PFSK-1 (cell line): ENCODE measurements around the gene TMEM245.

Source experiments
- FOXP2 ChIP-seq: optimal IDR thresholded peaks from 2 replicates; pipeline ENCODE3; 2011; ENCODE audit warnings: borderline replicate concordance, control low read depth, inconsistent platforms; ENCODE audit not compliant: insufficient read depth; ENCODE audit errors: extremely low read length, extremely low read depth
- POLR2AphosphoS5 ChIP-seq: IDR thresholded peaks from 2 replicates; pipeline ENCODE4 v1.6.1; 2012; ENCODE audit warnings: low read depth, mild to moderate bottlenecking, control low read depth, low read length, moderate library complexity
- REST ChIP-seq, 2 experiments: IDR thresholded peaks; 2 replicates each; pipeline versions ENCODE4 v1.6.1 to v1.8.0; 2011 to 2012; ENCODE audit warnings: low read depth in 2 of 2, low read length in 2 of 2, control low read depth in 1 of 2, inconsistent platforms in 1 of 2, mild to moderate bottlenecking in 1 of 2, moderate library complexity in 1 of 2; ENCODE audit not compliant: insufficient read depth in 1 of 2
- SIN3A ChIP-seq: IDR thresholded peaks from 2 replicates; pipeline ENCODE4 v1.6.1; 2012; ENCODE audit warnings: mild to moderate bottlenecking, low read length, moderate library complexity, borderline replicate concordance; ENCODE audit not compliant: insufficient read depth
- TAF1 ChIP-seq: IDR thresholded peaks from 2 replicates; pipeline ENCODE4 v1.6.1; 2012; ENCODE audit warnings: low read length, control low read depth, borderline replicate concordance; ENCODE audit not compliant: insufficient read depth

TMEM245 gene

DNA sequence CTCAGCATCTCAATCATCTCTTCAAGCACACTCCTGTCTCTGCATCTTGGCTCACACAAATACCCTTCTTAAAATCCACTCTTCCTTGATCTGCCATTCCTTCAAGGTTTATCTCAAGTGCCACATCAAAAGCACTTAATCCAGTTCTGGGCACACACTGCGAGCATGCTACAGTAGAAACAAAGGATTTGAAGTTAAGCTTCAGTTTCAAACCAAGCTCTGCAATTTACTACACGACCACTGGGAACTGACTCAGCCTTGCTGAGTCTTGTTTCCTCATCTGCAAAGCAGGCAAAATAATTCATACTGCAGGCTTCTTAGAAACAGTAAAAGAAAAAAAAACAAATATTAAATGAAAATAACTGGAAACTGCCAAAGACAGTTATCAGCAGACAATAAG is 56.0 kb downstream of the TMEM245 start:
- no peak for TF ChIP-seq REST (IDR thresholded peaks at IDR 0.05; ENCODE audit: insufficient read depth in 1 of 2, low read depth in 2 of 2, low read length in 2 of 2)
- no peak for TF ChIP-seq POLR2AphosphoS5
- TF ChIP-seq SIN3A: no peak
- TF ChIP-seq TAF1: no peak
- TF ChIP-seq FOXP2: no peak

DNA sequence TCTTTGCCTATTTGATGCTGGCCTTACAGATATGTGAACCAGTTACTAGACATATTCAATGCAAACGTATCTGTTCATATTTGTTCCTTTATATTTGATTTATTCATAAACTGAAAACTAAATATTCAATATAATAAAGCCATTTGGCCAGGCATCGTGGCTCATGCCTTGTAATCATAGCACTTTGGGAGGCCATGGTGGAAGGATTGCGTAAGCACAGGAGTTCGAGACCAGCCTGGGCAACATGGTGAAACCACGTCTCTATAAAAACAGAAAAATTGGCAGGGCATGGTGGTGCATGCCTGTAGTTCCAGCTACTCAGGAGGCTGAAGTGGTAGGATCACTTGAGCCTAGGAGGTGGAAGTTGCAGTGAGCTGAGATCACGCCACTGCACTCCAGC is 57.2 kb downstream of the TMEM245 start:
- TF ChIP-seq TAF1: no peak
- TF ChIP-seq POLR2AphosphoS5: no peak
- no peak for TF ChIP-seq SIN3A
- no peak for TF ChIP-seq FOXP2

DNA sequence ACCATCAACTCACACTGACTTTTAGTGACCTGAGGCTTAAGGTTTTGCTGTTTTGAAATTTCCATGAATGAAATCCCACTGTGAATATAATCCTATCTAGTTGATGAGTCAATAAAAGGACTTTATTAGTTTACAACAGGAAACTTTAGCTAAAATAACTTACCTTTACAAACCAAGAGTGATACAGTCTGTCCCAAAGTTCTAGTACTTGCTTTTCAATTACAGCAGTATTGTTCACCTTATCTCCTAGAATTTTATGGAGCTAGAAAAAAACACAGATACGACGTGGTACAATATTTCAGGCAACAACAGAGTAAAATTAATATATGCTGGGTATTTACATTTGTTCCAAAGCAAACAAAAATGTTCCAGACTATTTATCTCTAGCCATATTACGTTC is 59.6 kb downstream of the TMEM245 start:
- TF ChIP-seq SIN3A: no peak
- TF ChIP-seq FOXP2: no peak
- no peak for TF ChIP-seq TAF1
- TF ChIP-seq REST (IDR thresholded peaks at IDR 0.05; ENCODE audit: insufficient read depth in 1 of 2, low read depth in 2 of 2, low read length in 2 of 2): no peak
- TF ChIP-seq POLR2AphosphoS5: no peak

DNA sequence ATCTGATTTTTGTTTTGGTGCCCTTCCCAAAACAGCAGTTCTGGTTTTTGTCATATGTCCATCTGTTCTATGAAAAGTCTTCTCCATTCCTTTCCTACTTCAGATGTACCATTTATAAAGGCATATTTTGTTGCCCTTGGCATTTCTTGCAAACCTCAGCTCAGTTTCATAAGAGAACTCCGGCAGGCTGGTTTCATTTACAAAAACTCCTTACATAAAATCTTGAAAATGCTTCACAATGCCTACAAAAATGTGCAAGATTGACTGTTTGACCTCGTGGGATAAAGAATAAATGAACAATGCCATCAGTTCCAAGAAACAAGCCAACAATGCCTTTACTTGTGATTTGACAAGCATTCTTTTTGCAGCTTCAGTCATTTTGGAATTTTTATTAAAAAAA is 67.3 kb downstream of the TMEM245 start:
- TF ChIP-seq POLR2AphosphoS5 (no peak), SIN3A (no peak), FOXP2 (no peak), TAF1 (no peak), REST (IDR thresholded peaks at IDR 0.05; ENCODE audit: insufficient read depth in 1 of 2, low read depth in 2 of 2, low read length in 2 of 2) (no peak)

DNA sequence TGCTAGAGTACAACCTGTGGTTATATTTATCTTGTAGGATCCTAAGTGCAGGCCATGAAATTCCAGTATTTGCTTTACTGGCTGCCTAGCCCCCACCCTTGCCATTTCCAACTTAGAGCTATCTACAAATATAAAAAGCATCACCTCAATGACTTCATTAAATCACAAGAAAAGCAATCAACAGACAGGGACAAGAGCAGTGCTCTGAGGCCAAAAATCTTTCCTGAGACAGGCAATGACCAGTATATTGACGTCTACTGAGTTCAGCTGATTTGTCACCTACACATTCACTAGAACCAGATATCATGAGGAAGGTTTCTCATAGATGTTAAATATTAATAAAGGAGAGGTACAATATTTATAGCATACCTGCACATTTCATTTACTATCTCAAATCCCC is 68.0 kb downstream of the TMEM245 start:
- no peak for TF ChIP-seq POLR2AphosphoS5
- TF ChIP-seq SIN3A: no peak
- TF ChIP-seq TAF1: no peak

DNA sequence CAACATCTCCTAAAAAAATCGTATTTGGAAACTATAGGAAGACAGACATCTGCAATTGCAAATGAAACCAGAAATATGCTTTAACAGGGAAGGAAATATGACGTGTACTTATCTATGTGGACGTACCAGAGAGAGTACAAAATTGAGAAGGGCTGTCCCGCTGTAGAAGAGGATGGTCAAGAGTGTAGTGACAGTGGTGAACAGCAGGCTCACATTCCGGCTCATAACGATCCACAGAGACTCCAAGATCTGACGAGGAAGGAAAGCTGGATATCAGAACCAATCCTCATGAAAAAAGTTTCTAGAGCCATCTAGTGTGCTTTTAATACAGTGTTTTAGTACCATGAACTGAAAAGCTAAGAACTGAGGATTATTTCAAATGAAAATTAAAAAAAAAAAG is 69.3 kb downstream of the TMEM245 start:
- TF ChIP-seq POLR2AphosphoS5: no peak
- TF ChIP-seq FOXP2: no peak
- TF ChIP-seq TAF1: no peak
- no peak for TF ChIP-seq SIN3A

GRCh38 chr9:109048822-109049221 is 70.9 kb downstream of the TMEM245 start:
- TF ChIP-seq TAF1 (no peak), FOXP2 (no peak), SIN3A (no peak), REST (IDR thresholded peaks at IDR 0.05; ENCODE audit: insufficient read depth in 1 of 2, low read depth in 2 of 2, low read length in 2 of 2) (no peak), POLR2AphosphoS5 (no peak)
